Keratinocyte (primary cell): ENCODE data around the gene LDLR. TPM values are rescaled to one million over a fixed set of nuclear protein-coding genes. Genes with fewer than 3 reads are reported as not detected.

Source experiments
- DNase-seq: peaks from one replicate; pipeline ENCODE4 v3.0.0-alpha.2; 2011; ENCODE audit warnings: low read depth, missing footprints, low spot score
- FAIRE-seq: peaks from 2 replicates; lab custom pipeline; 2011; peaks lifted over from hg19 to GRCh38; lab: Jason Lieb, UNC
- H2AFZ ChIP-seq: 2 replicates; pipeline ENCODE4 v1.6.0; 2012; ENCODE audit warnings: low read length, control low read depth, inconsistent platforms; ENCODE audit not compliant: control insufficient read depth
- H3K27ac ChIP-seq: 2 replicates; pipeline ENCODE4 v1.5.1; 2011; ENCODE audit warnings: low read length; ENCODE audit not compliant: control insufficient read depth, insufficient read depth
- H3K27me3 ChIP-seq: 3 replicates; pipeline ENCODE4 v1.6.0; 2011; ENCODE audit warnings: low read length; ENCODE audit not compliant: control insufficient read depth, insufficient read depth; ENCODE audit errors: extremely low read depth
- H3K36me3 ChIP-seq, 2 experiments: 2 replicates in 1 of 2; 3 replicates in 1 of 2; pipeline ENCODE4 v1.5.1; 2011; ENCODE audit warnings: low read length in 2 of 2, mild to moderate bottlenecking in 1 of 2; ENCODE audit not compliant: control insufficient read depth in 2 of 2, insufficient read depth in 2 of 2; ENCODE audit errors: extremely low read depth in 1 of 2
- H3K4me1 ChIP-seq: 3 replicates; pipeline ENCODE4 v1.5.1; 2011; ENCODE audit warnings: low read length; ENCODE audit not compliant: control insufficient read depth, insufficient read depth; ENCODE audit errors: extremely low read depth
- H3K4me2 ChIP-seq: 3 replicates; pipeline ENCODE4 v1.6.0; 2011; ENCODE audit warnings: low read depth, low read length; ENCODE audit not compliant: control insufficient read depth, insufficient read depth; ENCODE audit errors: extremely low read depth
- H3K4me3 ChIP-seq, 3 experiments: fragments of 200-600 bp in 1 of 3; sonication (generic) in 1 of 3; 2 replicates in 2 of 3; 3 replicates in 1 of 3; pipeline ENCODE4 v1.5.1; 2011 to 2016; ENCODE audit warnings: low read length in 3 of 3, mild to moderate bottlenecking in 3 of 3, control low read depth in 2 of 3, inconsistent platforms in 1 of 3, low read depth in 1 of 3, mixed read lengths in 1 of 3, mixed run types in 1 of 3, moderate library complexity in 1 of 3; ENCODE audit not compliant: control insufficient read depth in 2 of 3, insufficient read depth in 2 of 3; ENCODE audit errors: extremely low read depth in 1 of 3
- H3K79me2 ChIP-seq: 2 replicates; pipeline ENCODE4 v1.6.0; 2012; ENCODE audit warnings: low read length; ENCODE audit not compliant: control insufficient read depth, insufficient read depth
- H3K9ac ChIP-seq: 3 replicates; pipeline ENCODE4 v1.6.0; 2011; ENCODE audit warnings: low read length; ENCODE audit not compliant: control insufficient read depth, insufficient read depth; ENCODE audit errors: extremely low read depth
- H3K9me1 ChIP-seq: 3 replicates; pipeline ENCODE4 v1.6.0; 2011; ENCODE audit warnings: low read length; ENCODE audit not compliant: control insufficient read depth, insufficient read depth; ENCODE audit errors: extremely low read depth
- H3K9me3 ChIP-seq: 2 replicates; pipeline ENCODE4 v1.5.1; 2012; ENCODE audit warnings: low read depth, low read length; ENCODE audit not compliant: control insufficient read depth
- H4K20me1 ChIP-seq: 3 replicates; pipeline ENCODE4 v1.6.0; 2011; ENCODE audit warnings: low read length; ENCODE audit not compliant: control insufficient read depth, insufficient read depth; ENCODE audit errors: extremely low read depth
- CTCF ChIP-seq, 3 experiments: IDR thresholded peaks in 1 of 3; conservative IDR thresholded peaks in 1 of 3; optimal IDR thresholded peaks in 1 of 3; 2 replicates in 2 of 3; 3 replicates in 1 of 3; pipeline versions ENCODE3 to v1.5.1; 2011; ENCODE audit warnings: low read length in 3 of 3, mild to moderate bottlenecking in 3 of 3, moderate library complexity in 2 of 3, control low read depth in 1 of 3, inconsistent platforms in 1 of 3; ENCODE audit not compliant: insufficient read depth in 2 of 3; ENCODE audit errors: extremely low read depth in 1 of 3
- EZH2 ChIP-seq: IDR thresholded peaks from one replicate; pipeline ENCODE4 v1.6.1; 2012; ENCODE audit warnings: inconsistent platforms, mild to moderate bottlenecking, low read length, moderate library complexity
- dilution Hi-C: fragments of 300-500 bp; cut with MboI; formaldehyde crosslinking; loops from one replicate; pipeline ENCODE4 v1.7.0; 2020; ENCODE audit warnings: low sequenced_read_pairs; ENCODE audit not compliant: extremely low pct_ligation_motif_present
- polyA plus RNA-seq, 5 experiments: library from polyadenylated mRNA; depleted of rRNA in 3 of 5; stranded (reverse) in 3 of 5; stranded (forward) in 1 of 5; unstranded in 1 of 5; fragments of >200 nt; gene quantifications; 1 replicate in 1 of 5; 2 replicates in 3 of 5; 3 replicates in 1 of 5; pipeline versions ENCODE4 v1.2.1 to v1.2.3, GENCODE V29; 2011 to 2012; ENCODE audit warnings: missing spikeins in 2 of 5, low read depth in 1 of 5, low replicate concordance in 1 of 5

LDLR gene
- polyA plus RNA-seq, 1 donor (not counting 4 experiments of a cell fraction or from before 2014, with no cell fraction given), result 241 TPM

- Histone ChIP-seq H3K27ac (no peak overlapping the region), H3K79me2 (no peaks in the 10 kb centered on the region), H3K4me1 (no peaks in the 10 kb centered on the region), H3K36me3 (no peaks in the 10 kb centered on the region), H3K4me3 (no peak overlapping the region), H3K9me3 (no peaks in the 10 kb centered on the region), H2AFZ (no peak overlapping the region), H3K27me3 (no peaks in the 10 kb centered on the region), H3K4me2 (no peak overlapping the region), H4K20me1 (no peaks in the 10 kb centered on the region), H3K9me1 (no peaks in the 10 kb centered on the region), H3K9ac (no peak overlapping the region)
- TF ChIP-seq CTCF (optimal IDR thresholded peaks at IDR 0.05 in 1 of 3, IDR thresholded peaks at IDR 0.05 in 1 of 3, conservative IDR thresholded peaks at IDR 0.05 in 1 of 3; ENCODE audit: extremely low read depth in 1 of 3, insufficient read depth in 2 of 3, low read length in 3 of 3) (no peak), EZH2 (no peak)
- dilution Hi-C loops, result no loop called here
- no peak for DNase-seq
- no peak for FAIRE-seq
These were observed 86.7 kb downstream of the LDLR start for GRCh38 chr19:11175920-11176319.

GRCh38 chr19:11176466-11177193, 87.4 kb downstream of the LDLR start:
- no peaks in the 10 kb centered on the region for H3K9me1 ChIP-seq
- no peak overlapping the region for H3K4me2 ChIP-seq
- dilution Hi-C loops, result no loop called here
- H3K9ac ChIP-seq, result no peak overlapping the region
- no peaks in the 10 kb centered on the region for H3K9me3 ChIP-seq
- no peak for FAIRE-seq
- H2AFZ ChIP-seq, result no peak overlapping the region
- no peak for DNase-seq
- H3K4me1 ChIP-seq, result no peaks in the 10 kb centered on the region
- no peaks in the 10 kb centered on the region for H3K27me3 ChIP-seq
- no peak overlapping the region for H3K27ac ChIP-seq
- no peaks in the 10 kb centered on the region for H3K79me2 ChIP-seq
- no peaks in the 10 kb centered on the region for H4K20me1 ChIP-seq
- TF ChIP-seq EZH2 (no peak), CTCF (optimal IDR thresholded peaks at IDR 0.05 in 1 of 3, IDR thresholded peaks at IDR 0.05 in 1 of 3, conservative IDR thresholded peaks at IDR 0.05 in 1 of 3; ENCODE audit: extremely low read depth in 1 of 3, insufficient read depth in 2 of 3, low read length in 3 of 3) (no peak)
- no peaks in the 10 kb centered on the region for H3K36me3 ChIP-seq
- no peak overlapping the region for H3K4me3 ChIP-seq
